SK-N-MC (cell line): ENCODE results near the gene RAB21.

Source experiments
- EZH2 ChIP-seq: fragments of 200-600 bp; sonication (generic); IDR thresholded peaks from one replicate; pipeline ENCODE4 v1.6.1; 2017; ENCODE audit warnings: antibody characterized with exemption
- FOXP2 ChIP-seq: optimal IDR thresholded peaks from 2 replicates; pipeline ENCODE3; 2011; ENCODE audit warnings: mild to moderate bottlenecking, moderate library complexity; ENCODE audit not compliant: insufficient read depth; ENCODE audit errors: extremely low read length, control extremely low read depth
- POLR2AphosphoS5 ChIP-seq: IDR thresholded peaks from 2 replicates; pipeline ENCODE4 v1.6.1; 2012; ENCODE audit warnings: mild to moderate bottlenecking, low read depth, low read length, borderline replicate concordance

GRCh38 chr12:71726548-71726947 is 28.1 kb upstream of the RAB21 start:
- no peak for TF ChIP-seq POLR2AphosphoS5
- TF ChIP-seq EZH2, result no peak
- no peak for TF ChIP-seq FOXP2
